HG03439 (cell line): ENCODE measurements around the gene RHOA.
"Not testable (repeated sequence)": the region's sequence is repeated elsewhere in the genome, so short reads cannot be mapped to it uniquely, and the experiment has no call there.

Source experiments
- ATAC-seq: cut with Tn5 transposase; IDR thresholded peaks from one replicate; pipeline ENCODE4 v1.9.1; 2021; ENCODE audit warnings: mild to moderate bottlenecking, moderate library complexity; ENCODE audit not compliant: unreplicated experiment

Gene RHOA

GRCh38 chr3:49333091-49333490 is 78.7 kb downstream of the RHOA start:
- ATAC-seq, result no peak

DNA sequence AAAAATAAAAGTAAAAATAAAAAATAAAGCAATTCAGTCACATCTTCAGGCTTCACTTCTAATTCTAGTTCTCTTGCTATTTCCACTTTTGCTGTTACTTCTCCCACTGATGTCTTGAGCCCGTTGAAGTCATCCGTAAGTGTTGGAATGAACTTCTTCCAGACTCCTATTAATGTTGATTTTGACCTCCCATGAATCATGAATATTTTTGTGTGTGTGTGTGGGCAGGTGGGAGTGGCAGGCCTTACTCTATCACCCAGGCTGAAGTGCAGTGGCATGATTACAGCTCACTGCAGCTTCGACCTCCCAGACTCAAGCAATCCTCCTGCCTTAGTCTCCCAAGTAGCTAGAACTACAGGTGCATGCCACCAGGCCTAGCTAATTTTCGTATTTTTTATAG is 82.6 kb downstream of the RHOA start:
- no peak for ATAC-seq

GRCh38 chr3:49328350-49328749 is 83.4 kb downstream of the RHOA start:
- not testable (repeated sequence) for ATAC-seq

GRCh38 chr3:49327485-49327884 is 84.3 kb downstream of the RHOA start:
- ATAC-seq, result no peak

DNA sequence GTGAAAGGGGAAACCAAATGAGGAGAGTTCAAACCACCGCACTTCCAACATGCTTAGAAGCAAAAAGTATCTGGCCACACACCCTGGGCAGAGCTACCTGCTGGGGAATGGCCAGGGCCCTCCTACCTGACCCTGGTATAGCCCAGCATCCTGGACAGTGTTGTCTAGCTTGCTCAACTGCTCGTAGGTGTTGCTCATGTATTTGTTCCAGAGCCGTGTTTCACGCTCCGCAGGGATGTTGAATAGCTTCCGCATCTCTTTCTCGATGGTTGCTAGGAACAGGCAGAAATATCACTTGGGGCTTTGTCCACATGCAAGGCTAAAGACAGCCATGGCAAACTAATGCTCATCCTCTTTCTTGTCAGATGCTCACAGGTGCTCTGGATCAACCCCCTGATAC is 87.0 kb downstream of the RHOA start:
- no peak for ATAC-seq

DNA sequence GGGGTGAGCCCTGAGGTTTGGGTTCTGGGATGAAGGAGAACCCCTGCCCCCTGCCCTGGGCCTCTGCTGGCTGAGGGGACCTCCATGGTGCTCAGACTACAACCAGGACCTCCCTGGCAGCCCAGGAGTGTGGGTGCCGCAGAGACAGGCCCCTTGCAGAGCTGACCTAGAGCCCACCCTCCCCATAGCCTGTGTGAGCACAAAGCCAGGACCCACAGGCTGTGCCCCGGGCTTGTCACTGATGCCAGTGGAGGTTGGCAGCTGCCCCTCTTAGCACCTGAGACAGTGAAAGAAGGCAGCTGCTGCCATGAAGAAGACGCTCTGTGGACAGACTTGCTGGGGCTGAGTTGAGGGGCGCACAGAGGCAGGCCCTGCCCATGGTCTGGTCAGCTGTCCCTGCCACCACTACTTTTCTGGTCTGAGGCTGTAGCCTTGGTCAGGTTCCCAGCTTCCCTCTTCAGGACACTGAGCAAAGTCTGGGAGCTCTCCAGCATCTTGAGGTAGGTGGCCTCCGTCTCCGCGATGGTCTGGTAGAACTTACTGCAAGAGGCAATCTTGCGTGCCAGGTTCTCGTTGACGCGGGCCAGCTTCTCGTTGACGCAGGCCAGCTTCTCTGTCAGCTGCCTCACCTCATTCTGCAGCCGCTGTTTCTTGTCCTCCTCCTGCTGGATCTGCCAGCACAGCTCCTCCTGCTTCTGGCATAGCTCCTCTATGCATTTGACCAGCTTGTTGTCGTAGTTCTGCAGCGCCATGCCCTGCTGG is 94.9 kb downstream of the RHOA start:
- ATAC-seq, result no peak

DNA sequence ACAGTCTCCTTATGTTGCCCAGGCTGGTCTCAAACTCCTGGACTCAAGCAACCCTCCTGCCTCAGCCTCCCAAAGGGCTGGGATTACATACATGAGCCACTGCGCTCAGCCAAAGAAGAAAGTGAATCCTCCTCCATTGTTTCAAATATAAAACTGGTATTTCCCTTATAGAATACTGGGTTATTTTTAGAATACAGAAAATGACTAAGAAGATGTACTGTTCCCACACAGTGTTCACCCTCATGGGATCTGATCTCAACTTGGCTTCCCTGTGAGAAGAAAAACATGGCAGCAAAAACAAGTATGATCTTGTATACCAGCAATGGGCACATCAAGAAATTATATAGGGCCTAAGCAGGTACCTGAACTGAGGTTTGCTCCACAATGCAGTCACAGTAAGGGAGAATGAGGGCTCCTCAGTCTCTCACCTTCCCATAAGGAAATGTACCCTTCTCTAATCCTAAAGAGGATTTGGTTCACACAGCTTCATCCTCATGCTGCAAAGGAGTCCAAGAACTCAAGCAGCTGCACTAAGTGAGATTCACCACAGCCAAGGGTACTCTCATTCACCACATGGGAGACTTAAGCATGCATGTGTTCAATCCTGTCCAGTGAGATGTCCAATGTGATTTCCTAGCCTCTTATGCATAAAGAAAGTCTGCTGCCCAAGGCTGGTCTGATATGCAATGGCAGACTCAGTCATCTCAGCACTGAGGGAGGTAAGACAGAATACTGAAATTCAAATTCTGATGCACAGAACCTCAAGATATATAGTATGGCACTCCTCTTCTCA is 97.7 kb downstream of the RHOA start:
- no peak for ATAC-seq

DNA sequence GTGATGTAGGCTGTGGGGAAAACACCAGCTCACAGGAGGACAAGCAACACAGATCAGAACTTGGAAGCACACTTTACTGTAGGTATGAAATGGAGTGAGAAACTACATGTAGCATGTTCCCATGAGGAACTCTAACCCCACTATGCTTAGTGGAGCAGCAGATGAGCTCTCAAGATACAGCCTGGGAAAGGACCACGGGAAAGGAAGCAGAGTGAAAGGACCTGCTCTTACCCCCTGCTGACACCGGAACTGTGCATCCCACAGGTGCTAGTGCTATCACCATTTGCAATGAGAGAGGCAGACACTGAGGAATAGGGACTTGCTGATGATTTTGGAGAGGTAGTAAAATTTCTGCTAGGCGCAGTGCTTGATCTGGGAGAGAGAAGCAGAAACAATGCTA is 100.5 kb downstream of the RHOA start:
- ATAC-seq, result no peak

DNA sequence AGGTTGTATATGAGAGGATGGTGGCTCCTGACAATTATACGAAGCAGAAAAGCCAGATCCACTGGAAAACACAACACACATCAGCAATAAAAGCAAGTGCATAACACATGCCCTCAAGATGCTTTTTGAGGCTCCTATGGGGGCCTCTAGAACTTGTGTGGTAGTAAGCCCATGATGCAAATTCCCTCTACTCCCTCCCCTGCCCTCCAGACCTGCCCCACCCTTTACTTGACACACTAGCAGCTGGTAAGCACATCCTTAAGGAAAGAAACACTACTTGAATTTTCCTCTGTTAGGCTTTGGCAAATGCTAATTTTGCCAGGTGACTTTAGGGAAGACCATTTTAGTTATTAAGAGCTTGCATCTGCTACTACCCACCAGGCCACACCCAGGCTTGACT is 101.1 kb downstream of the RHOA start:
- no peak for ATAC-seq
